ENCODE results near the gene TKTL1.

GRCh38 chrX:154321152-154321551 lies 25.6 kb downstream of the TKTL1 start:
- TF ChIP-seq EZH2 (IDR thresholded peaks at IDR 0.05; ENCODE audit: low read length), result no peak
- TF ChIP-seq, protein P1, sequence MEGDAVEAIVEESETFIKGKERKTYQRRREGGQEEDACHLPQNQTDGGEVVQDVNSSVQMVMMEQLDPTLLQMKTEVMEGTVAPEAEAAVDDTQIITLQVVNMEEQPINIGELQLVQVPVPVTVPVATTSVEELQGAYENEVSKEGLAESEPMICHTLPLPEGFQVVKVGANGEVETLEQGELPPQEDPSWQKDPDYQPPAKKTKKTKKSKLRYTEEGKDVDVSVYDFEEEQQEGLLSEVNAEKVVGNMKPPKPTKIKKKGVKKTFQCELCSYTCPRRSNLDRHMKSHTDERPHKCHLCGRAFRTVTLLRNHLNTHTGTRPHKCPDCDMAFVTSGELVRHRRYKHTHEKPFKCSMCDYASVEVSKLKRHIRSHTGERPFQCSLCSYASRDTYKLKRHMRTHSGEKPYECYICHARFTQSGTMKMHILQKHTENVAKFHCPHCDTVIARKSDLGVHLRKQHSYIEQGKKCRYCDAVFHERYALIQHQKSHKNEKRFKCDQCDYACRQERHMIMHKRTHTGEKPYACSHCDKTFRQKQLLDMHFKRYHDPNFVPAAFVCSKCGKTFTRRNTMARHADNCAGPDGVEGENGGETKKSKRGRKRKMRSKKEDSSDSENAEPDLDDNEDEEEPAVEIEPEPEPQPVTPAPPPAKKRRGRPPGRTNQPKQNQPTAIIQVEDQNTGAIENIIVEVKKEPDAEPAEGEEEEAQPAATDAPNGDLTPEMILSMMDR (optimal IDR thresholded peaks at IDR 0.05 in 1 of 3, IDR thresholded peaks at IDR 0.05 in 1 of 3, conservative IDR thresholded peaks at IDR 0.05 in 1 of 3; ENCODE audit: extremely low read depth in 1 of 3, insufficient read depth in 2 of 3, low read length in 3 of 3), result no peak
